MM.1S (cell line): ENCODE measurements around the gene HDAC7.

Experiments used
- CTCF ChIP-seq: fragments of 300-600 bp; sonication (generic); IDR thresholded peaks from 2 replicates; pipeline ENCODE4 v1.5.1; 2016; ENCODE audit warnings: antibody characterized with exemption, low read length, mixed read lengths
- EZH2 ChIP-seq: fragments of 300-600 bp; sonication (generic); optimal IDR thresholded peaks from 2 replicates; pipeline ENCODE3; 2017; ENCODE audit warnings: low read depth, mild to moderate bottlenecking, antibody characterized with exemption, low read length, mixed read lengths

GRCh38 chr12:47846294-47846996, 26.7 kb upstream of the HDAC7 start:
- TF ChIP-seq CTCF: no peak
- TF ChIP-seq EZH2: no peak
